Upper lobe of left lung (tissue), 6 donors: Measurements from ENCODE around the gene OPCML. TPM values are rescaled to one million over a fixed set of nuclear protein-coding genes. Genes with fewer than 3 reads are reported as not detected.

ENCODE experiments used
- ATAC-seq, 2 donors: fragments of 200-7000 bp; cut with Tn5 transposase; one replicate each; pipeline ENCODE4 v1.9.1; 2022; ENCODE audit warnings: mild to moderate bottlenecking in 2 of 2, moderate library complexity in 2 of 2; ENCODE audit not compliant: low FRiP score in 2 of 2
- DNase-seq, 2 donors: peaks; one replicate each; pipeline ENCODE4 v3.0.0-alpha.2; 2019 to 2020
- H3K27ac ChIP-seq, 4 donors: fragments of 200-600 bp; sonication (generic); one replicate each; pipeline ENCODE4 v1.5.1; 2016 to 2019
- H3K27me3 ChIP-seq, 4 donors: fragments of 200-600 bp; sonication (generic); one replicate each; pipeline ENCODE4 v1.5.1; 2017 to 2019
- H3K36me3 ChIP-seq, 4 donors: fragments of 200-600 bp; sonication (generic); one replicate each; pipeline ENCODE4 v1.5.1; 2016 to 2019
- H3K4me1 ChIP-seq, 4 donors: fragments of 200-600 bp; sonication (generic); one replicate each; pipeline ENCODE4 v1.5.1; 2018 to 2019
- H3K4me3 ChIP-seq, 4 donors: fragments of 200-600 bp; sonication (generic); one replicate each; pipeline ENCODE4 v1.5.1; 2017 to 2019; ENCODE audit warnings: mild to moderate bottlenecking in 2 of 4, moderate library complexity in 1 of 4
- H3K9me3 ChIP-seq, 4 donors: fragments of 200-600 bp; sonication (generic); one replicate each; pipeline ENCODE4 v1.5.1; 2018 to 2019
- EP300 ChIP-seq, 4 donors: sonication (generic); formaldehyde crosslinking; IDR thresholded peaks; one replicate each; pipeline ENCODE4 v1.5.1; 2017; ENCODE audit warnings: antibody characterized with exemption in 4 of 4, control low read depth in 2 of 4
- POLR2A ChIP-seq, 4 donors: fragments of 450-650 bp; IDR thresholded peaks; one replicate each; pipeline ENCODE4 v1.5.1; 2016 to 2017; ENCODE audit warnings: antibody characterized with exemption in 4 of 4, mild to moderate bottlenecking in 2 of 4
- POLR2AphosphoS5 ChIP-seq, 2 donors: sonication (generic); formaldehyde crosslinking; IDR thresholded peaks; one replicate each; pipeline ENCODE4 v1.5.1; 2017; ENCODE audit warnings: antibody characterized with exemption in 2 of 2
- WGBS, 2 donors: methylation state at CpG; one replicate each; pipeline ENCODE4 v1.1.5; 2017 to 2018; 5-methylcytosine and 5-hydroxymethylcytosine counted together
- total RNA-seq, 6 donors: library from RNA; depleted of rRNA in 4 of 6; stranded (reverse); fragments of >200 nt in 4 of 6; gene quantifications; one replicate each; pipeline versions ENCODE4 v1.1.0 to v1.2.1, GENCODE V29; 2016 to 2021
- TF ChIP-seq, protein P1 (sequence below), 6 experiments: fragments of 450-650 bp in 4 of 6; fragments of 200-600 bp in 2 of 6; sonication (generic) in 2 of 6; IDR thresholded peaks; one replicate each; pipeline ENCODE4 v1.5.1; 2016 to 2019; ENCODE audit warnings: antibody characterized with exemption in 6 of 6
- donor health status: DM: no; HTN: no; CAD: no; lungs with moderate emphysema.
- donor health status: DM: no; HTN: yes; CAD: no; lungs with severe emphysema.

OPCML gene
- total RNA-seq, 6 donors from 2014 or later, result 0.10 TPM; not detected in 5

DNA sequence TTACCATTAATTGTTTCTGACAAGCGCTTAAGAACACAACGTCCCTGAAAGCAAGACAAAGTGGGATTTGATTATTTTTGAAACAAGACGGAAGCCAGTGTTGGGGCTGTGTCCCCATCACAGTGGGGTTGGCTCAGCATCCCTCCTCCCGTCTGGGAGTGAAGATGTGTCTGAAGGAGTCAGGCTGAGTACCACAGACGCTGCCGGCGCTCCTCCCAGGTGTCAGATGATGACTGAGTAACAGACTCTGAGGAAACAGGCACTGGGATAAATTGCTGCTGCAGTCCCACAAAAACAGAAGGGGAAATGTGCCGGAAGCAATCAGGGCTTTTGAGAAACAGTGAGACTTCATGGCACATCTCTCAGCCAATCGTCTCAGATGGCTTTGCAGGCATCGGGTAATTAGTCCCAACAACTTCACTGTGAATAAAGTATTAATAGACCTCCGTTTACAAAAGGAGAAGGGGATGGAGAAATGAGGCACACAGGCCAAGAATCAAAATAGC is 266.7 kb downstream of the OPCML start:
- Histone ChIP-seq H3K36me3 (no peaks in the 10 kb centered on the region), H3K4me1 (no peaks in the 10 kb centered on the region), H3K27ac (no peak overlapping the region), H3K9me3 (no peaks in the 10 kb centered on the region), H3K4me3 (no peak overlapping the region), H3K27me3 (no peaks in the 10 kb centered on the region)
- DNase-seq, result no peak
- TF ChIP-seq, protein P1, sequence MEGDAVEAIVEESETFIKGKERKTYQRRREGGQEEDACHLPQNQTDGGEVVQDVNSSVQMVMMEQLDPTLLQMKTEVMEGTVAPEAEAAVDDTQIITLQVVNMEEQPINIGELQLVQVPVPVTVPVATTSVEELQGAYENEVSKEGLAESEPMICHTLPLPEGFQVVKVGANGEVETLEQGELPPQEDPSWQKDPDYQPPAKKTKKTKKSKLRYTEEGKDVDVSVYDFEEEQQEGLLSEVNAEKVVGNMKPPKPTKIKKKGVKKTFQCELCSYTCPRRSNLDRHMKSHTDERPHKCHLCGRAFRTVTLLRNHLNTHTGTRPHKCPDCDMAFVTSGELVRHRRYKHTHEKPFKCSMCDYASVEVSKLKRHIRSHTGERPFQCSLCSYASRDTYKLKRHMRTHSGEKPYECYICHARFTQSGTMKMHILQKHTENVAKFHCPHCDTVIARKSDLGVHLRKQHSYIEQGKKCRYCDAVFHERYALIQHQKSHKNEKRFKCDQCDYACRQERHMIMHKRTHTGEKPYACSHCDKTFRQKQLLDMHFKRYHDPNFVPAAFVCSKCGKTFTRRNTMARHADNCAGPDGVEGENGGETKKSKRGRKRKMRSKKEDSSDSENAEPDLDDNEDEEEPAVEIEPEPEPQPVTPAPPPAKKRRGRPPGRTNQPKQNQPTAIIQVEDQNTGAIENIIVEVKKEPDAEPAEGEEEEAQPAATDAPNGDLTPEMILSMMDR (IDR thresholded peaks at IDR 0.05), result no peak
- no peak for TF ChIP-seq POLR2A (IDR thresholded peaks at IDR 0.05)
- TF ChIP-seq EP300 (IDR thresholded peaks at IDR 0.05), result no peak
- TF ChIP-seq POLR2AphosphoS5 (IDR thresholded peaks at IDR 0.05), result no peak
- 58 to 69% methylated on average over 11 of the region's 11 CpGs for WGBS, 2 donors
- no peak for ATAC-seq

- ATAC-seq, result peak; percentile 40 to 87
- WGBS, 2 donors, result 51 to 84% methylated on average over 2 of the region's 2 CpGs
These were observed 269.0 kb downstream of the OPCML start for GRCh38 chr11:133263332-133263731.

GRCh38 chr11:133258751-133259150 is 273.6 kb downstream of the OPCML start:
- ATAC-seq, result no peak
- H3K27me3 ChIP-seq, result no peaks in the 10 kb centered on the region
- H3K4me3 ChIP-seq, result no peak overlapping the region
- DNase-seq, result peak in 1 of 2 donors; percentile 18
- WGBS, 2 donors, result 75 to 84% methylated on average over 2 of the region's 2 CpGs
- no peaks in the 10 kb centered on the region for H3K4me1 ChIP-seq
- TF ChIP-seq POLR2A (IDR thresholded peaks at IDR 0.05), result no peak
- no peak for TF ChIP-seq POLR2AphosphoS5 (IDR thresholded peaks at IDR 0.05)
- H3K9me3 ChIP-seq, result no peaks in the 10 kb centered on the region
- no peak overlapping the region for H3K27ac ChIP-seq
- no peaks in the 10 kb centered on the region for H3K36me3 ChIP-seq

More at GRCh38 chr11:133263332-133263731, 269.0 kb downstream of the OPCML start:
- Histone ChIP-seq H3K27me3 (no peaks in the 10 kb centered on the region), H3K27ac (no peak overlapping the region), H3K36me3 (no peaks in the 10 kb centered on the region), H3K4me1 (no peaks in the 10 kb centered on the region), H3K9me3 (no peaks in the 10 kb centered on the region), H3K4me3 (no peak overlapping the region)
- DNase-seq, result peak in 1 of 2 donors; percentile 32
- TF ChIP-seq, protein P1 (IDR thresholded peaks at IDR 0.05), result no peak
- TF ChIP-seq EP300 (IDR thresholded peaks at IDR 0.05) (peak in 1 of 4 donors; percentile 26), POLR2A (IDR thresholded peaks at IDR 0.05) (peak in 1 of 4 donors; percentile 42)

- DNase-seq (no peak), ATAC-seq (no peak)
- Histone ChIP-seq H3K4me1 (no peaks in the 10 kb centered on the region), H3K9me3 (no peaks in the 10 kb centered on the region), H3K27ac (no peak overlapping the region), H3K36me3 (no peaks in the 10 kb centered on the region), H3K27me3 (no peaks in the 10 kb centered on the region), H3K4me3 (no peak overlapping the region)
- TF ChIP-seq, protein P1 (IDR thresholded peaks at IDR 0.05), result no peak
- 73 to 82% methylated on average over 3 of the region's 3 CpGs for WGBS, 2 donors
These were observed 277.7 kb downstream of the OPCML start for GRCh38 chr11:133254601-133255000.

DNA sequence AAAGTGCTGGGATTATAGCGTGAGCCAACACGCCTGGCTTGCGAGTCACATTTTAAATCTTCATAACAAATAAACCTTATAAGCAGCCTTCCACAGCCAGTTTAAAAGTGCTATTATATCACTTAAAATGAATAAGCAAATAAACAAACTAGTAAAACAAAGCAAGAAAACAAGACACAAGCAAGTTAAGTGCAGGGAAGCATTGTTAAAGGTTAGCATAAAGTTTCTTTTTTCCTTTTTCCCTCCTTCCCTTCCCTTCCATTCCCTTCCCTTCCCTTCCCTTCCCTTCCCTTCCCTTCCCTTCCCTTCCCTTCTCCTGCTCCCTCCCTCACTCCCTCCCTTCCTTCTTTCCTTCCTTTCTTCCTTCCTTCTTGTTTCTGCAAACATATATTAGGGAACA is 278.7 kb downstream of the OPCML start:
- Histone ChIP-seq H3K4me3 (no peak overlapping the region), H3K27me3 (no peaks in the 10 kb centered on the region), H3K36me3 (no peaks in the 10 kb centered on the region), H3K9me3 (no peaks in the 10 kb centered on the region), H3K27ac (no peak overlapping the region), H3K4me1 (no peaks in the 10 kb centered on the region)
- 90 to 91% methylated on average over 3 of the region's 3 CpGs for WGBS, 2 donors
- TF ChIP-seq POLR2AphosphoS5 (IDR thresholded peaks at IDR 0.05) (no peak), EP300 (IDR thresholded peaks at IDR 0.05) (no peak)
- TF ChIP-seq, protein P1 (IDR thresholded peaks at IDR 0.05), result no peak
- ATAC-seq (no peak), DNase-seq (no peak)
